Adrenal gland (tissue), 12 donors: ENCODE results near the gene LRP1-AS. TPM values are rescaled to one million over a fixed set of nuclear protein-coding genes. Genes with fewer than 3 reads are reported as not detected.

Experiments
- DNase-seq, 7 donors: peaks; one replicate each; pipeline ENCODE4 v3.0.0-alpha.2; 2019 to 2020
- H3K27ac ChIP-seq, 5 donors: fragments of 200-600 bp; sonication (generic) in 4 of 5; 1 replicate in 3 of 5; 2 replicates in 2 of 5; pipeline versions ENCODE4 v1.5.1 to v1.8.0; 2016 to 2020; ENCODE audit warnings: mild to moderate bottlenecking in 1 of 5
- H3K27me3 ChIP-seq: fragments of 200-600 bp; 2 replicates; pipeline ENCODE4 v1.8.0; 2021
- H3K36me3 ChIP-seq, 2 donors: fragments of 200-600 bp; replicated peaks in 1 of 2; 1 replicate in 1 of 2; 2 replicates in 1 of 2; pipeline versions ENCODE4 v1.5.1 to v1.8.0; 2018 to 2022
- H3K4me1 ChIP-seq, 2 donors: fragments of 200-600 bp; replicated peaks in 1 of 2; 1 replicate in 1 of 2; 2 replicates in 1 of 2; pipeline versions ENCODE4 v1.5.1 to v1.8.0; 2018 to 2021
- H3K4me3 ChIP-seq, 4 donors: fragments of 200-600 bp; sonication (generic) in 3 of 4; one replicate each; pipeline ENCODE4 v1.5.1; 2016 to 2018
- H3K9me3 ChIP-seq, 3 donors: fragments of 200-600 bp; sonication (generic) in 1 of 3; replicated peaks in 1 of 3; 1 replicate in 2 of 3; 2 replicates in 1 of 3; pipeline versions ENCODE4 v1.5.1 to v1.8.0; 2016 to 2021
- CTCF ChIP-seq, 6 experiments: fragments of 450-650 bp in 4 of 6; fragments of 200-600 bp in 2 of 6; sonication (generic) in 1 of 6; IDR thresholded peaks; 1 replicate in 5 of 6; 2 replicates in 1 of 6; pipeline versions ENCODE4 v1.5.1 to v1.8.0; 2016 to 2021; ENCODE audit warnings: antibody characterized with exemption in 6 of 6, mild to moderate bottlenecking in 2 of 6, moderate library complexity in 1 of 6
- POLR2A ChIP-seq, 2 donors: fragments of 450-650 bp; IDR thresholded peaks; one replicate each; pipeline ENCODE4 v1.6.1; 2017; ENCODE audit warnings: antibody characterized with exemption in 2 of 2, mild to moderate bottlenecking in 2 of 2, moderate library complexity in 1 of 2
- WGBS, 4 donors: extraction: QIAGEN DNeasy Blood & Tissue Kit in 2 of 4; methylation state at CpG; one replicate each; pipeline versions ENCODE4 v1.1.5 to v1.1.7; 2013 to 2017; 5-methylcytosine and 5-hydroxymethylcytosine counted together
- intact Hi-C, 2 donors: fragments of 100-400 bp; cut with DNase I; formaldehyde crosslinking; loops; one replicate each; pipeline versions ENCODE4 v1.14.1 to v1.15.0; 2022 to 2023
- polyA plus RNA-seq, 3 donors: library from polyadenylated mRNA; stranded (reverse); fragments of 200-250 nt in 2 of 3; fragments of 350-450 nt in 1 of 3; fragmentation: Illumina TruSeq in 1 of 3; extraction: RNeasy Lipid Tissue Mini Kit (QIAGEN cat#74804) in 1 of 3; gene quantifications; one replicate each; pipeline ENCODE4 v1.2.3, GENCODE V29; 2013 to 2014
- total RNA-seq, 9 donors: library from RNA; depleted of rRNA in 4 of 9; stranded (reverse); fragments of >200 nt in 4 of 9; fragments of 120-200 nt in 1 of 9; fragmentation: NEBNext Ultra II Directional in 1 of 9; extraction: Animal tissue kit (Norgen Biotek cat#: 25700) in 1 of 9; gene quantifications; one replicate each; pipeline versions ENCODE4 v1.1.0 to v1.2.4, GENCODE V29; 2013 to 2023
- donor health status: healthy with polysubstance abuse.
- donor health status: Bipolar disorder and iron deficiency.
- donor health status: DM: yes; HTN: yes; CAD: no.
- donor health status: DM: no; HTN: no; CAD: no.
- donor health status: DM: no; HTN: no; CAD: no.
- donor health status: DM: yes; HTN: yes; CAD: no.

LRP1-AS gene
- total and polyA plus RNA-seq, 12 donors: not detected

GRCh38 chr12:57195611-57196371 is 48.4 kb upstream of the LRP1-AS start:
- Histone ChIP-seq H3K36me3 (peaks cover 0 to 94% of the 10 kb centered on the region in 2 donors), H3K4me1 (no peaks in the 10 kb centered on the region), H3K4me3 (no peak overlapping the region), H3K9me3 (no peaks in the 10 kb centered on the region), H3K27me3 (no peaks in the 10 kb centered on the region), H3K27ac (no peak overlapping the region)
- 79 to 87% (median 86%) methylated on average over 5 to 34 of the region's 34 CpGs for WGBS, 4 donors
- no peak for DNase-seq
- no peak for TF ChIP-seq CTCF (IDR thresholded peaks at IDR 0.05)
- intact Hi-C loops: no loop called here

- Histone ChIP-seq H3K4me1 (no peaks in the 10 kb centered on the region), H3K4me3 (no peak overlapping the region), H3K27ac (no peak overlapping the region), H3K36me3 (peaks cover 0 to 94% of the 10 kb centered on the region in 2 donors), H3K27me3 (no peaks in the 10 kb centered on the region), H3K9me3 (no peaks in the 10 kb centered on the region)
- intact Hi-C loops: no loop called here
- TF ChIP-seq POLR2A (IDR thresholded peaks at IDR 0.05): no peak
- no peak for TF ChIP-seq CTCF (IDR thresholded peaks at IDR 0.05)
- no peak for DNase-seq
- WGBS, 4 donors: 86 to 95% (median 90%) methylated on average over 9 to 19 of the region's 19 CpGs
Observed at GRCh38 chr12:57195186-57195585, 47.8 kb upstream of the LRP1-AS start.

GRCh38 chr12:57194253-57194652 is 46.8 kb upstream of the LRP1-AS start:
- H3K4me1 ChIP-seq: no peaks in the 10 kb centered on the region
- no peaks in the 10 kb centered on the region for H3K9me3 ChIP-seq
- WGBS, 4 donors: 86 to 100% (median 91%) methylated on average over 3 to 18 of the region's 18 CpGs
- DNase-seq: no peak
- peaks cover 0 to 92% of the 10 kb centered on the region in 2 donors for H3K36me3 ChIP-seq
- intact Hi-C loops: no loop called here
- no peak overlapping the region for H3K4me3 ChIP-seq
- H3K27me3 ChIP-seq: no peaks in the 10 kb centered on the region
- H3K27ac ChIP-seq: no peak overlapping the region
- no peak for TF ChIP-seq CTCF (IDR thresholded peaks at IDR 0.05)
- TF ChIP-seq POLR2A (IDR thresholded peaks at IDR 0.05): no peak

- H3K36me3 ChIP-seq: peaks cover 0 to 92% of the 10 kb centered on the region in 2 donors
- H3K9me3 ChIP-seq: no peaks in the 10 kb centered on the region
- intact Hi-C loops: no loop called here
- DNase-seq: no peak
- TF ChIP-seq POLR2A (IDR thresholded peaks at IDR 0.05) (no peak), CTCF (IDR thresholded peaks at IDR 0.05) (no peak)
- WGBS, 4 donors: 89 to 98% (median 91%) methylated on average over 4 to 19 of the region's 19 CpGs
- H3K4me3 ChIP-seq: no peak overlapping the region
- no peak overlapping the region for H3K27ac ChIP-seq
- H3K4me1 ChIP-seq: no peaks in the 10 kb centered on the region
- H3K27me3 ChIP-seq: no peaks in the 10 kb centered on the region
Observed at GRCh38 chr12:57193706-57194245, 46.4 kb upstream of the LRP1-AS start.
